NCI-H2029 treated with DMSO at 0.1 percent for 48 hours (cell line): ENCODE data around the gene IKZF1.

Experiments
- DNase-seq: peaks from one replicate; lab custom pipeline; 2025; lab: John Stamatoyannopoulos, UW

IKZF1 gene

GRCh38 chr7:50355817-50356178 lies 51.3 kb downstream of the IKZF1 start:
- no peak for DNase-seq

GRCh38 chr7:50356212-50356944 lies 51.9 kb downstream of the IKZF1 start:
- DNase-seq = no peak

GRCh38 chr7:50356945-50357268 lies 52.4 kb downstream of the IKZF1 start:
- no peak for DNase-seq

- DNase-seq = no peak
These were observed 52.9 kb downstream of the IKZF1 start for GRCh38 chr7:50357426-50357825.

- no peak for DNase-seq
These were observed 53.7 kb downstream of the IKZF1 start for GRCh38 chr7:50358041-50358705.

- DNase-seq = no peak
These were observed 54.3 kb downstream of the IKZF1 start for GRCh38 chr7:50358779-50359178.

- DNase-seq = no peak
These were observed 54.9 kb downstream of the IKZF1 start for GRCh38 chr7:50359258-50359994.

GRCh38 chr7:50359995-50360925 lies 55.7 kb downstream of the IKZF1 start:
- DNase-seq = no peak

GRCh38 chr7:50362142-50362541 lies 57.6 kb downstream of the IKZF1 start:
- DNase-seq = no peak

GRCh38 chr7:50362712-50363282 lies 58.3 kb downstream of the IKZF1 start:
- DNase-seq = no peak

- DNase-seq = no peak
These were observed 59.0 kb downstream of the IKZF1 start for GRCh38 chr7:50363327-50364060.

- DNase-seq = no peak
These were observed 60.1 kb downstream of the IKZF1 start for GRCh38 chr7:50364645-50365044.

- no peak for DNase-seq
These were observed 61.8 kb downstream of the IKZF1 start for GRCh38 chr7:50366311-50366710.

GRCh38 chr7:50367100-50367499 lies 62.6 kb downstream of the IKZF1 start:
- DNase-seq = no peak

GRCh38 chr7:50367570-50367969 lies 63.1 kb downstream of the IKZF1 start:
- no peak for DNase-seq

GRCh38 chr7:50368366-50368765 lies 63.9 kb downstream of the IKZF1 start:
- no peak for DNase-seq

GRCh38 chr7:50369143-50370026 lies 64.9 kb downstream of the IKZF1 start:
- DNase-seq = no peak

- DNase-seq = no peak
These were observed 66.4 kb downstream of the IKZF1 start for GRCh38 chr7:50370884-50371283.

- DNase-seq = no peak
These were observed 67.1 kb downstream of the IKZF1 start for GRCh38 chr7:50371551-50372021.

GRCh38 chr7:50372923-50373322 lies 68.4 kb downstream of the IKZF1 start:
- no peak for DNase-seq
